GM18858 (cell line): ENCODE data around the gene SLC6A19.

Experiments used
- ATAC-seq: cut with Tn5 transposase; IDR thresholded peaks from one replicate; pipeline ENCODE4 v1.9.1; 2021; ENCODE audit not compliant: unreplicated experiment

SLC6A19 gene

DNA sequence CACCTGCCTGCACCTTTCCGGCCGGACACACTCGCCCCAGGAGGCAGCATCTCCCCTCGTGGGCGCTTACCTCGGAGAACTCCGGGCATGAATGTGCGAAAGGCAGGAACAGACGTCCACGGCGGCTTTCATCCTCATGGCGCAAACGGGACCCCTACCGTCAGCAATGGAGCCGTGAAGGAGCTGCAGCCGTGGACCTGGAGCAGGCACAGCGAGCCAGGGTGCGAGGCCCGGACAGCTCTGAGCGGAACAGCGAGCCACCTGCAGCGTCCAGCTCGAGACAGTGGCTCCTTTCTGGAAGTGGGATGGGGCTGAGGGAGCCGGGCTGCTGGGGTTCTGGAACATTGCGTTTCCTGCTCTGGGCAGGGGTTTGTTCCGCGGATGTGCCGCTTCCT lies 7.8 kb upstream of the SLC6A19 start:
- ATAC-seq: no peak

DNA sequence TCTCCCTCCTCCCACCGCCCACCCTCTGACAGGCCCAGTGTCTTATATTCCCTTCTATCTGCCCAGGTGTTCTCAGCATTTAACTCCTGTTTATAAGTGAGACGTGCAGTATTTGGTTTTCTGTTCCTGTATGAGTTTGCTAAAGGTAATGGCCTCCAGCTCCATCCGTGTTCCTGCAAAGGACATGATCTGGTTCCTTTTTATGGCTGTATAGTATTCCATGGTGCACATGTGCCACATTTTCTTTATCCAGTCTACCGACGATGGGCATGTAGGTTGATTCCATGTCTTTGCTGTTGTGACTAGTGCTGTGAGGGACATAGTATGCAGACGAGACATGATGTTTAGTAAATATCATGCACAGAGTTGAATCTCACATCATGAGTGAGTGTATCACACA lies 7.0 kb upstream of the SLC6A19 start:
- ATAC-seq: no peak

DNA sequence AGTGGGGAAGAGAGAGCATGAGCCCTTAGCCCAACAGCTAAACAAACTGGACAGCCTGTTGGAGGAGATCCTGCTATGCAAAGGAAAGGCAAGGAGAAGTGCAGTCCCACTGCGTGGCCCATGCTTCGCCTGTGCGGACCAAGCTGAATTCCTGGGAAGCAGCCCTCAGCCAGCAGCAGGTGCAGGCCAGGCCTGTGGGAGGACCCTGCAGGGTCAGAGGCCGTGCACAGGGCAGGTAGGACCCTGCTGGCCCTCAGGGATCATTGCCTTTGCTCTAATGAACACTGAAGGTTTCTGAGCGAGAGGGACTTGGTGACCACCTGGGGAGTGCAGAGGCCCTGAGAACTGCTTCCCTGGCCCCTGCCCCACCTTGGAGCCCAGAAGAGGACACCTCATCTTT lies 6.0 kb upstream of the SLC6A19 start:
- ATAC-seq: no peak

DNA sequence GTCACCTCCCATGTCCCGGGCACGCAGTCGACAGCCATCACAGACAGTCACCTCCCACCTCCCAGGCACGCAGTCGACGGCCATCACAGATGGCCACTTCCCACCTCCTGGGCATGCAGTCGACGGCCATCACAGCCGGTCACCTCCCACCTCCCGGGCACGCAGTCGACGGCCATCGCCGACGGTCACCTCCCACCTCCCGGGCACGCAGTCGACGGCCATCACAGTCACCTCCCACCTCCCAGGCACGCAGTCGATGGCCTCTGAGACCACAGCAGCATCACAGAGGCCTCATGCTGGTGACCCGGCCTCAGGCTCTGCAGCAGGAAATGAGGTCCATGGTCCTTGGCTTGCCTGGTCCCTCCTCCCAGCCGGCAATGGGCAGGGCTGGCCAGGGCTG lies 5.5 kb upstream of the SLC6A19 start:
- ATAC-seq: no peak

DNA sequence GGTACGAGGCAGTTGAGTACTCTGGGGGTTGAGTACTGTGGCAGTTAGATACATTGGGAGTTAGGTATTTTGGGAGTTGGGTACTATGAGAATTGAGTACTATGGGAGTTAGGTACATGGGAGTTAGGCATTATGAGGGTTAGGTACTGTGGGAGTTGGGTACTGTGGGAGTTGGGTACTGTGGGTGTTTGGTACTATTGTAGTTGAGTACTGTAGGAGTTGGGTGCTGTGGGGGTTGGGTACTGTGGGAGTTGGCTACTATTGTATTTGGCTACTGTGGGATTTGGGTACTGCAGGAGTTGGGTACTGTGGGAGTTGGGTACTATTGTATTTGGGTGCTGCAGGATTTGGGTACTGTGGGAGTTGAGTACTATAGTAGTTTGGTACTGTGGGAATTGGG lies 4.8 kb upstream of the SLC6A19 start:
- ATAC-seq: no peak

DNA sequence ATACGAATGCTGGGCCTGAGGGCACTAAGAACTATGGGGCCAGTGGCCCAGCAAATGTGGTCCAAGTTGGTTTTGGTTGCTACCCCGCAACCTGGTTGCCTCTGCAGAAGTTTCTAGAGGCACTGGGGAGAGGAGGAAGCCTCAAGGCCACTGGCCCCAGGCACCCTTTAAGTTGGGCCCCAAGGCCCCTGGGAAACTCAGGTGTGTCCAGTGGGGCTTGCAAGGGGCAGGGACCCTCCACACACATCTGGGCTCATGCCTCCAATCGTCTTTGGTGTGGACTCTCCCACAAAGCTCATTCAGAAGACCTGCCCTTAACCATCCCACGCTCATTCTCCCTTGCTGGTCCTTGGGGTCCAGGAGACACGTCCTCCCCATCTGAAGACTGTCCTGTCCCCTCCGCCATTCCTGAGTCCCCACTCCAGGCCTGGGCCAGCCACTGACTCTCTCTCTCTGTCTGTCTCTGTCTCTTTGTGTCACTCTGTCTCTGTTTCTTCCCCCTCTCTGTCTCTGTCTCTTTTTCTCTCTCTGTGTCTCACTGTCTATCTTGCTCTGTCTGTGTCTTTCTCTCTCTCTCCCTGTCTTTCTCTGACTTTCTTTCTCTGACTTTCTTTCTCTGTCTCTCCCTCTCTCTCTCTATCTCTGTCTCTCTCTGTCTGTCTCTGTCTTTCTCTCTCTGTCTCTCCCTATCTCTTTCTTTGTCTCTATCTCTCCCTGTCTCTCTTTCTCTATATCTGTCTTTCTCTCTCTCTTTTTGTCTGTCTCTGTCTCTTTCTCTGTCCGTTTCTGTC lies 3.3 kb upstream of the SLC6A19 start:
- no peak for ATAC-seq

DNA sequence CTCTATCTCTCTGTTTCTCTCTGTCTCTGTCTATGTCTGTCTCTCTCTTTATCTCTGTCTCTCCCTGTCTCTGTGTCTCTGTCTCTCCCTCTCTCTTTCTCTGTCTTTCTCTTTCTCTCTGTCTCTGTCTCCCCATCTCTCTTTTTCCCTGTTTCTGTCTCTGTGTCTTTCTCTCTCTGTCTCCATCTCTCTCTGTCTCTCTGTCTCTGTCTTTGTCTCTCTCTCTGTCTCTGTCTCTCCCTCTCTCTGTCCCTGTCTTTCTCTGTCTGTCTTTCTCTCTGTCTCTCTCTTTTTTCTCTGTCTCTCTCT lies 2.1 kb upstream of the SLC6A19 start:
- ATAC-seq: no peak

DNA sequence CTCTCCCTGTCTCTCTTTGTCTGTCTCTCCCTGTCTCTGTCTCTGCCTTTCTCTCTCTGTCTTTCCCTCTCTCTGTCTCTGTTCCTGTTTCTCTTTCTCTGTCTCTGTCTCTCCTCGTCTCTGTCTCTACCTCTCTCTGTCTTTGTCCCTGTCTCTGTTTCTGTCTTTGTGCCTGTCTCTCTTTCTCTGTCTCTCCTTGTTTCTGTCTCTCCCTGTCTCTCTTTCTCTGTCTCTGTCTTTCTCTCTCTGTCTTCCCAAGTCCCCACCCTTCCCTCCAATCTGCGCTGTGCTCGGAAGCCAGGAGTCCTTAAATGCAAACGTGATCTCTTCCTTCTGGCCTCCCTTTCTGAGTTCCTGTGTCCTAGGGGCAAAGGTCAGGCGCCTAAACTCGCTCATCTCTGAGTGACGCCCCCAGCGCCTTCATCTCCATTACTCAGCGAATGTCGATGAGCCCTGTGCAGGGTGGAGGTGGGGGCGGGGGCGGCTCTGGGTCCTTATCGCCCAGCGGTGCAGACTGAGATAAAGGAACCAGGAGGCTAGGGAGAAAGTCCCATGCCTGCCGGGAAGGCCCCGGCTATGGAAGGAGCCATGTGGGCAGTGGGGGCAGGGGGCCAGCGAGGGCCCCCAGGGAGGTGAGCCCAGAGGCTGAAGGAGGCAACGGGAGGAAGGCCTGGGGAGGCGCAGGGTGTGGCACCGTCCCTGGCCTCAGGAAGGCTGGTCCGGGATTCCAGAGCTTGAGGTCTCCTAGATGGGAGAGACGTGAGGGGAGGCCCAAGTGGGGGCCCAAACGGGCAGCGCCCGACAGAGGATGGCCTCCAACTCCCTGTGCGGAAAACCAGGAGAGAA lies 1.5 kb upstream of the SLC6A19 start:
- ATAC-seq: no peak

DNA sequence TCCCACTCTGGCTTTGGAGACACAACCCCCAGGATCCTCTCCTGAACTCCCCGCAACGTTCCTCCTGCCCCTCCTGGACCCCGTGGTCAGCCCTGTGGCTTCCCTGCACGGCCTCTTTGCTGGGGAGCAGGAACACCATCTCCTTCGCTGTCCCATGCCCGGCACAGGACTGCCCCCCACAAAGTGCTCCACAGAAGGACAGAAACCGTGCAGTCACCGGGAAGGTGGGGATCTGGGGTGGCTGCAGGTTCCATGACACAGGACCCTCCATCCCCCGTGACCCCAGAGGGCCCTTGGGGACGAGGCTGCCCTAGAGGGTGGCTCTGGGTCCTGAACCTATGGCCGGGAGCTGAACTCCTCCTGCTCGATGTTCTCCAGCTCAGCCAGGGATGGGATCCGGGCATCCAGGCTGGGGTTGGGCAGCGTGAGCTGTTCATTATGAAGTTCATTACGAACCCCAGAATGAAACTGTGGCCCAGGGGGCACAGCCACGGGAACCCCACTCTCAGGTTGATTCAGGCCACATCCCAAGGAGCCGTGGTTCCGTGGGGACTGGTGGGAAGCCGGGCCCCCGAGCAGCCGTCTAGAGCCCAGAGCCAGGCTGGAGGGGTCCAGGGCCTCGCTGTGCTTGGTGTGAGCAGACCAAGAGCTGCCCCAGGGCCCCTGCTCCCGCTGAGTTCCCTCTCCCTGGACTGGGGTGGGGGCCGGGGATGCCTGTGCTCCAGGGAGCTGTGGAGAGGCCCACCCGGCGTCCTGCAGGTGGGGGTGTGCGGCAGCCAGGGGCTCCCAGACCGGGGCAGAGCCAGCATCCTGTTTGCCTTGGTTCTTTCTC lies 684 bp upstream of the SLC6A19 start:
- ATAC-seq: no peak

DNA sequence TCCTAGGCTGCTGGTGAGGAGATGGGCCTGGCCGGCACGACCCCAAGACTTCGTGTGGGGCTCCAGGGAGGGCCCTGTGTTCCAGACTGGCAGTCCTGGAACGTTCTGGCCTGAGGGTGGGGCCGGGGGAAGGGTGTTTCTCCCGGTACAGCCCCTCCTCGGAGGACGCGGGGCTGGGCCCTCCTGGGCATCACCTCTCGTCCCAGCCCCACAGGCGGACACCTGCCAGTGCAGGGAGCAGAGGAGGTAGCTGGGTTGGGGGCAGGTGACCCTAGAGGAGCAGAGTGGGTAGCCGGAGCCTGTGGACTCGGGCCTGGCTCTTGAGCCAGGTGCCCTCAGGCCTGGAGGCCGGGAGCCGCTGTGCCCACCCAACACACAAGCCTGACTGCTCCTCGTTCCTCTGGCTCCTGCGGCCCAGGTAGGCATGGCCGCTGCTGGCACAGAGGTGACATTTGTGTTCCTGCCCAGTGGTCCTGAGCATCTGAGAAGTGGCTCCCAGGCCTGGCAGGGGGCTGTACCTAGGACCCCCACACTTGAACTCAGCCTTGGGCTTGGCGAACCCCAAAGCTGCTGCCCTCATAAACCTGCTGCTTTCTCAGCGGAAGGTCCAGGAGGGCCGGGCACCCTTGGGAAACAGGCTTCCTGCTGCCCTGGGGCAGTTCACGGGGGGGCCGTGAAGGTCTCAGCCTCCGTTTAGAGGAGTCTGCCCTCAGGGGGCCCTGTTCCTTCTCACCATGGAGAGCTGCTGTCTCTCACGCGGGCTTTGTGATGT lies 817 bp downstream of the SLC6A19 start:
- ATAC-seq: no peak

DNA sequence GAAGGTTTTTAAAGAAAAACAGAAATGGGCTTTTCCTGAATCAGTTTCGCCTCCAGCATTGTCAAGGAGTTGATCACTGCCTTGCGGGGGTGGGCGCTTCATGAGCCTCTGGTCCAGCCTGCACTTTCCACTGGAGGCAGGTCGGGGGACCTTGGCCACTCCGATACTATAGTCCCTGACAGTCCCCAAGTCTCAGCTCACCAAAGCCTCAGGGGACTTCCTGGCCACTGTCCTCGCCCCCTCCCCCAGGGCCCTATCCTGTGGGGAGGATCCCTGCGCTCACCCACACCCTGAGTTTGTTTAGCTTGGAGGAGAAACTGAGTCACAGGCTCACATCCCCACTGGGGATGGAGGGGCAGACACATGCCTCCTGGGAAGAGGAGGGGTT lies 1.4 kb downstream of the SLC6A19 start:
- no peak for ATAC-seq

DNA sequence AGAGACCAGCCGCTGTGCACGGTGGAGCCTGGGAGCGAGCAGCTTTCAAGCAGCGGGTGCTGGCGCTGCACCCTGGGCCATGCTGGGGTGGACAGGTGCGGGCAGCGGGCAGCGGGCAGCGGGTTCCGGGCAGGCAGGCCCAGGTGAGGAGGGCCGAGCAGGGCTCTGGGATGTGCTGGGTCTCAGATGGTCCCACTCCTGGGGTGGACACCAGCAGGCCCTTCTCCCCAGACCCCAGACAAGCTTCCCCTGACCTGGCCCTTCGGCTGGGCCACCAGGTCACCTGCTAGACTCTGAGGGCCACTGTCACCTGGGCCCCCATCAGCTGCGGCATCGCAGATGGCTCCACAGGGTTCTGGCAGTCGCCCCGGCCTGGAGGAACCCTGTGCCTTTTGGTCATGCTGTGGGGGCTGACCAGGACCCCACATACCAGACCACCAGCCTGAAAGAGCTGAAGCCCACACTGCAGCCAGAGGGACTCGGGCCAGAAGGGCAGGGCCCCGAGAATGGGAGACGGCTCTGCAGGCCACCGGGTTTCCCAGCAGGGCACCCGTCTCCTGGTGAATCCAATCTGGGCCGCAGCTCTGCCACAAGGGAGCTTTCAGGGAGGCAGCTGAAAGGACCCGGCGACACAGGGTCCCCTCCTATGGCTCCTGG lies 2.0 kb downstream of the SLC6A19 start:
- ATAC-seq: no peak

DNA sequence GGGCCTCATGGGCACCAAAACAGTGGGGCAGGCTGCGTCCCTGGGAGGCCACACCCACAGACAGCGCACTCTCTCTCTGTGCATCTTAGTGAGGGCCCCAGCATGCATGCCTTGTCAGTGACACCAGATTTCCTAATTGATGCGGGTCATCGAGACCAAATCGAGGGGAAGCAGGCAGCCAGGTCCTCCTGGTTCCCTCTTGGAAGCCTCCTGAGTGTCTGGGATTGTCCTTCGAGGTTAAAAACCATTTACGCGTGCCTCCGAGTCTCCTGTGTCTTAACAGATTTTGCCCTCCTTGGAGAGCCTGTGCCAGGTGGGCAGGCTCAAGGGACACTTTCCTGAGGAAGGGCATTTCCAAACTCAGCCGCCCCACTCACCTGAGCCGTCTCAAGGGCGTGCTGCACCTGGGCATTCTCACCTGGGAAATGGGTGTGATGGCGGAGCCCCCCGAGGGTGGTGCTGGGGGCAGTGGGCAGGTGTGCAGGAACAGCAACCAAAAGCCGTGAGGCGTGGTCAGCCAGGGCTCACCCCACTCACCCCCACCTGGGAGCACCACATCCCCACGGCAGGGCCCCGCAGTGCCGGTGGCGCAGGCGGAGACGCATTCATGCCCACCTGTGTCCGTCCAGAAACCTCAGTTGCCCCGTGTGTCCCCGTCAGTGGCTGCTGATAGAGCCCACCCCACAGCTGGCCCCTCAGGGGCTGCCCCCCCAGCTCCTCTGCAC lies 2.7 kb downstream of the SLC6A19 start:
- no peak for ATAC-seq

DNA sequence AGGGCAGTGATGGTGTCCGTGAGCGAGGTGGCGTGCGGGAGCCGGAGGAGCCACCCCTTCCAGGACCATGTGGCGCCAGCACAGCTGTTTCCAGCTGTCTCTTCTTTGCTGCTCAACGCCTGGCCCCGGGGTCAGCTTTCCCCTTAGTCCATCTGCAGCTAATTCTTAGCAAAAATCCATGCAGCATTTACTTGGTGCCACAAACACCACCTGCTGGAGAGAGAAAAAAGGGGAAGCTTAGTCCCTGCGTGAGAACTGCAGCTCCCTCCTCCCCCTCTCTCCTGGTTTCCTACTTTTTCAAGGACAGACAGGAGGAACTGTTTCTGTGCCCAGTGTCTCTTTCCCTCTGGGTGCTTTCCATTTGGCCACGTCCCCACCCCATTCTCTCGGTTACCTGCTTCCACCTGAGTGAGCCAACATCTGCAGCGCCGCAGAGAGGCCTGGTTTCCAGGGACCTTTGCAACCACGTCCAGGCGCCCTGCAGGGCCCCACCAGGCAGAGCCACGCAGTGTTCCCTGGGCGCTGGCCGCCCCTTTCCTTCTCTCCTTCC lies 3.4 kb downstream of the SLC6A19 start:
- ATAC-seq: no peak

DNA sequence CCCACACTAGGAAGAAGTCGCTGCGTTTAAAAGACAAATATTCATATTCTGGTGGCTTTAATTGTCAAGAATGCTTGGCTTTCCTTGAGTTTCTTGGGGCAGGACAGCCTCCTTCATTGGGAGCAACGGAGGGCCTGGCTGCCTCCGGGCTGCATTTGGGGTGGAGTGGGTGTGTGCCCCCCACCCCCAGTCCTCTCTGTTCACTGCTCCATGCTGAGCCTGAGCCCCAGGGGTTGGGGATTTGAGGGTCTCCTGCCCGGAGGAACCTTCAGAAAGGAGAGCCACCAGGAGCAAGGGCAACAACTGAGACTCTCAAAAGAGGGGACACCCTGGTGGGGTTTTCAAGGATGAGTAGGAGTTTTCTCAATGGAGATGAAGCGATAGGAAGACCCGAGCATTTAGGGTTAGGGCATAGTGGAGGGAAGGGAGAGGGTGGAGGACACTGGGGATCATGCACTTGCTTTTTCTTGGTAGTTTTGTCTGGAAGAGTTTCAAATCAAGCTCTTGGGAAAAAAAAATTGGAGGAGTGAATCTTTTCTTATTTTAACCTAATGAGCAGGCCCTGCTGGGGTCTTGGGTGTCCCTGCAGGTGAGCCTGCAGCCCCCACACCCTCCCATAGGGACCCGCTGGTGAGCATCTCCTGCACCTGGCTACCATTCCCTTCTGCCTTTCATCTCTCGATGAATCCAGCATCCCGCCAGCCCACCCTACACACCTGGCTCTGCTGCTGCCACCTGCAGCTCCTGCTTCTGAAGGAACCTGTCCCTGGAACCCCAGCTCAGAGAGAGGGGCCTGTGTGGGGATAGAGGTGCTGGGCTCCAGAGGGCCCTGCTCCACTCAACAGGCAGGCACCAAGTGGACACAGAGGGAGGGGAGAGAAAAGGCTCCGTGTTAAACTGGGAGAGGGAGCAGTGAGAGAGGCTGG lies 4.1 kb downstream of the SLC6A19 start:
- ATAC-seq: no peak

DNA sequence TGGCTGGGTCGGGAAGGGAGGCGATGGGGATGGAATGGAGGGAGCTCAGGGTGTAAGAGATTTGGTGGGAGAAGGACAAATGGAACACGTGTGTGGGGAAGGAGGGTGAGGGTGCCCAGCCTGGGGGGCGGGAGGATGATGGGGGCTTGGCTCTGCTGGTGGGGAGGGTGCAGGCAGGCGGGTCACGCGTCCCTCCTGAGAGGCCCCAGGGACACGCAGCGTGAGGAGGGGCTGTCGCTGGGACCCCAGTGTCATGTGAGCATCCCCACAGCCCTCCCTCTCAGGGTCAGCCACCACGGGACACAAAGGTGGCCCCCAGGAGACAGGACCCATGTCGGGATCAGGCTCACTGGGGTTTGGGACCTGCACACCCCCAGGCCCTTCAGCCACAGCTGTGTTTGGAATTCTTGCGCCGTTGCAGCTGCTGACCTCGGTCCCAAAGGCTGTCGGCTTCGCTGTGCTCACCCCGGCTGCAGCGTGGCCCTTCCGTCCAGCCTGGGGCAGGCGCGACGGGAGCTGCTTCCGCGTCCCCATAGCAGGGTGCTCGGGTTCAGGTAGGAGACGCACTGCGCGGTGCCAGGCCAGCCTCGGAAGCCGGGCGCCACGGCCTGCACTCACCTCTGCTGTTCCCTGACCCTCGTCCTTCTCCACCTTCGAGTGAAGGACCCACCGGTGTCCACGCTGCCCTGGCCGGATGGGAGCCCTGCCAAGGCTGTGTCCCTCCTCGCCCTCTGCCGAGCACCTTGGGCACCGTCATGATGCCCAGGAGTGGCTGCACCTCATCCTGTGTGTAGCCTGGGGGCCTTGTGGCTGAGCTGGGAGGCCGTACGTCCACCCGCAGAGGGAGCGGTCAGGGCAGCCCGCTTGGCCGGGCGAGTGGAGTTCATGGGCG lies 5.4 kb downstream of the SLC6A19 start:
- no peak for ATAC-seq

DNA sequence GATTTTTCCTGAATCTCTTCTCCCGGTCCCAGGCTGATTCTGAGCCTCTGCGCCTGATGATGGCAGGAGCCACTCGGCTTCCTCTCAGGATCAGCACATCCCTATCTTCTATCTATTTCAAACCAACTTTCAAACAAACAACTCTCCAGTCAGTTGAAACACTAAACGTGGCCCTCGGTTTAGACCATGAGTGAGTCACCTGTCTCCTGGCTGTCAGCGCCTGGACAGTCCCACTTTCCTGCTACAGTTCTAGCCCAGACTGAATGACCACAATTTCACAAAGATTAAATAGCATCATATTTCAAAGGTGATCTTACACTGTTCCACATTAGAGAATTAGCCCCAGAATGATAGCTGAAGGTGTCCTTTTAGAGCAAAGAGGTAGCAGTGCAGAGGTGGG lies 6.2 kb downstream of the SLC6A19 start:
- ATAC-seq: no peak
